Measurements from ENCODE around the gene SPACA7.

DNA sequence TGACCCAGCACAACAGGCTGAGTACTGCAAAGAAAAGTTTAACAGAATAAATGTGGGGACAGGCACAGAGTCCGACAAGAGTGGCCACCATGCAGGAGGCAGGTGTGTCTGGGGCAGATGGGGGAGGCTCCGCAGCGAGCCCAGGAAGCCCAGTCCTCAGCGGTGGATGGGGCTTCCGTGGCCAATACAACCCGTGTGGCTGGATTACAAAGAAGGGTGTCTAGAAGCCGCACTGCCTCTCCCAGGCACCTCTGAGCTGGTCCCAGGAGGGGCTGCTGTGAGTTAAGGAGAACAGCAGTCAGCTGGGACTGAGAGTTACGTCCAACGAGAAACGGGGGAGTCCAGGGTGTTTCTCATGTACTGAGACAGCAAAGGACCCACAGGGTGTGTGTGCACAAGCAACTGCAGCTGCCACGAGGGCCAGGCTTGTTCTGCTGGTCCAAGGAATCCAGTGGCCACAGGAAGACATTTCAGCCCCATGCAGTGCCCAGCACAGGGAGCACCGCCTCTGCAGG lies 70.2 kb downstream of the SPACA7 start:
- TF ChIP-seq, protein P1, sequence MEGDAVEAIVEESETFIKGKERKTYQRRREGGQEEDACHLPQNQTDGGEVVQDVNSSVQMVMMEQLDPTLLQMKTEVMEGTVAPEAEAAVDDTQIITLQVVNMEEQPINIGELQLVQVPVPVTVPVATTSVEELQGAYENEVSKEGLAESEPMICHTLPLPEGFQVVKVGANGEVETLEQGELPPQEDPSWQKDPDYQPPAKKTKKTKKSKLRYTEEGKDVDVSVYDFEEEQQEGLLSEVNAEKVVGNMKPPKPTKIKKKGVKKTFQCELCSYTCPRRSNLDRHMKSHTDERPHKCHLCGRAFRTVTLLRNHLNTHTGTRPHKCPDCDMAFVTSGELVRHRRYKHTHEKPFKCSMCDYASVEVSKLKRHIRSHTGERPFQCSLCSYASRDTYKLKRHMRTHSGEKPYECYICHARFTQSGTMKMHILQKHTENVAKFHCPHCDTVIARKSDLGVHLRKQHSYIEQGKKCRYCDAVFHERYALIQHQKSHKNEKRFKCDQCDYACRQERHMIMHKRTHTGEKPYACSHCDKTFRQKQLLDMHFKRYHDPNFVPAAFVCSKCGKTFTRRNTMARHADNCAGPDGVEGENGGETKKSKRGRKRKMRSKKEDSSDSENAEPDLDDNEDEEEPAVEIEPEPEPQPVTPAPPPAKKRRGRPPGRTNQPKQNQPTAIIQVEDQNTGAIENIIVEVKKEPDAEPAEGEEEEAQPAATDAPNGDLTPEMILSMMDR (IDR thresholded peaks at IDR 0.05; ENCODE audit: poor library complexity, severe bottlenecking) = no peak
- TF ChIP-seq POLR2AphosphoS5 (IDR thresholded peaks at IDR 0.05) (no peak), EZH2 (IDR thresholded peaks at IDR 0.05; ENCODE audit: borderline replicate concordance, insufficient read depth, low read length, poor library complexity, severe bottlenecking) (no peak), EP300 (conservative IDR thresholded peaks at IDR 0.05; ENCODE audit: poor library complexity, severe bottlenecking) (no peak), RAD21 (conservative IDR thresholded peaks at IDR 0.05) (no peak), TAF1 (IDR thresholded peaks at IDR 0.05; ENCODE audit: low read depth) (no peak)
- TF ChIP-seq, protein P2, sequence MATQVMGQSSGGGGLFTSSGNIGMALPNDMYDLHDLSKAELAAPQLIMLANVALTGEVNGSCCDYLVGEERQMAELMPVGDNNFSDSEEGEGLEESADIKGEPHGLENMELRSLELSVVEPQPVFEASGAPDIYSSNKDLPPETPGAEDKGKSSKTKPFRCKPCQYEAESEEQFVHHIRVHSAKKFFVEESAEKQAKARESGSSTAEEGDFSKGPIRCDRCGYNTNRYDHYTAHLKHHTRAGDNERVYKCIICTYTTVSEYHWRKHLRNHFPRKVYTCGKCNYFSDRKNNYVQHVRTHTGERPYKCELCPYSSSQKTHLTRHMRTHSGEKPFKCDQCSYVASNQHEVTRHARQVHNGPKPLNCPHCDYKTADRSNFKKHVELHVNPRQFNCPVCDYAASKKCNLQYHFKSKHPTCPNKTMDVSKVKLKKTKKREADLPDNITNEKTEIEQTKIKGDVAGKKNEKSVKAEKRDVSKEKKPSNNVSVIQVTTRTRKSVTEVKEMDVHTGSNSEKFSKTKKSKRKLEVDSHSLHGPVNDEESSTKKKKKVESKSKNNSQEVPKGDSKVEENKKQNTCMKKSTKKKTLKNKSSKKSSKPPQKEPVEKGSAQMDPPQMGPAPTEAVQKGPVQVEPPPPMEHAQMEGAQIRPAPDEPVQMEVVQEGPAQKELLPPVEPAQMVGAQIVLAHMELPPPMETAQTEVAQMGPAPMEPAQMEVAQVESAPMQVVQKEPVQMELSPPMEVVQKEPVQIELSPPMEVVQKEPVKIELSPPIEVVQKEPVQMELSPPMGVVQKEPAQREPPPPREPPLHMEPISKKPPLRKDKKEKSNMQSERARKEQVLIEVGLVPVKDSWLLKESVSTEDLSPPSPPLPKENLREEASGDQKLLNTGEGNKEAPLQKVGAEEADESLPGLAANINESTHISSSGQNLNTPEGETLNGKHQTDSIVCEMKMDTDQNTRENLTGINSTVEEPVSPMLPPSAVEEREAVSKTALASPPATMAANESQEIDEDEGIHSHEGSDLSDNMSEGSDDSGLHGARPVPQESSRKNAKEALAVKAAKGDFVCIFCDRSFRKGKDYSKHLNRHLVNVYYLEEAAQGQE (IDR thresholded peaks at IDR 0.05; ENCODE audit: borderline replicate concordance) = no peak
